HG03025 (cell line): ENCODE data around the gene SF1.
"Not testable (repeated sequence)": the region's sequence is repeated elsewhere in the genome, so short reads cannot be mapped to it uniquely, and the experiment has no call there.

Source experiments
- ATAC-seq: cut with Tn5 transposase; IDR thresholded peaks from one replicate; pipeline ENCODE4 v1.9.1; 2021; ENCODE audit warnings: mild to moderate bottlenecking, moderate library complexity; ENCODE audit not compliant: unreplicated experiment, low FRiP score

The SF1 gene

GRCh38 chr11:64778473-64779298 is at the start of gene SF1:
SF1 (minus strand) TSS chr11:64778542; CDS start chr11:64778392, 150 bp downstream.
- peak; percentile 81 for ATAC-seq

GRCh38 chr11:64827451-64827839 is 49.1 kb upstream of the SF1 start:
- no peak for ATAC-seq

GRCh38 chr11:64826578-64827450 is 48.5 kb upstream of the SF1 start:
- ATAC-seq: no peak

- ATAC-seq: no peak
Observed at GRCh38 chr11:64826062-64826461, 47.7 kb upstream of the SF1 start.

- ATAC-seq: no peak
Observed at GRCh38 chr11:64823568-64824119, 45.3 kb upstream of the SF1 start.

- ATAC-seq: no peak
Observed at GRCh38 chr11:64817476-64817875, 39.1 kb upstream of the SF1 start.

- ATAC-seq: not testable (repeated sequence)
Observed at GRCh38 chr11:64815433-64815832, 37.1 kb upstream of the SF1 start.

- no peak for ATAC-seq
Observed at GRCh38 chr11:64814712-64815187, 36.4 kb upstream of the SF1 start.

- no peak for ATAC-seq
Observed at GRCh38 chr11:64813826-64814225, 35.5 kb upstream of the SF1 start.

- no peak for ATAC-seq
Observed at GRCh38 chr11:64810891-64811272, 32.5 kb upstream of the SF1 start.

GRCh38 chr11:64810271-64810890 is 32.0 kb upstream of the SF1 start, which contains the start of gene MEN1:
MEN1 (minus strand) TSS chr11:64810551; CDS start chr11:64810109, 442 bp downstream.
- ATAC-seq: peak; percentile 63

- ATAC-seq: no peak
Observed at GRCh38 chr11:64809781-64810241, 31.5 kb upstream of the SF1 start.

- no peak for ATAC-seq
Observed at GRCh38 chr11:64805481-64805880, 27.1 kb upstream of the SF1 start.

- no peak for ATAC-seq
Observed at GRCh38 chr11:64804346-64805210, 26.2 kb upstream of the SF1 start.

- ATAC-seq: no peak
Observed at GRCh38 chr11:64803846-64804345, 25.6 kb upstream of the SF1 start.

GRCh38 chr11:64803158-64803845 is 25.0 kb upstream of the SF1 start, which contains the start of gene MAP4K2:
MAP4K2 (minus strand) TSS chr11:64803214; CDS start chr11:64803149, 65 bp downstream.
- ATAC-seq: no peak

GRCh38 chr11:64802370-64803157 is 24.2 kb upstream of the SF1 start:
- no peak for ATAC-seq
